NCI-H69 (cell line): ENCODE data around the gene AQP5.

Experiments
- DNase-seq: peaks from one replicate; lab custom pipeline; 2025; lab: John Stamatoyannopoulos, UW

Gene AQP5

DNA sequence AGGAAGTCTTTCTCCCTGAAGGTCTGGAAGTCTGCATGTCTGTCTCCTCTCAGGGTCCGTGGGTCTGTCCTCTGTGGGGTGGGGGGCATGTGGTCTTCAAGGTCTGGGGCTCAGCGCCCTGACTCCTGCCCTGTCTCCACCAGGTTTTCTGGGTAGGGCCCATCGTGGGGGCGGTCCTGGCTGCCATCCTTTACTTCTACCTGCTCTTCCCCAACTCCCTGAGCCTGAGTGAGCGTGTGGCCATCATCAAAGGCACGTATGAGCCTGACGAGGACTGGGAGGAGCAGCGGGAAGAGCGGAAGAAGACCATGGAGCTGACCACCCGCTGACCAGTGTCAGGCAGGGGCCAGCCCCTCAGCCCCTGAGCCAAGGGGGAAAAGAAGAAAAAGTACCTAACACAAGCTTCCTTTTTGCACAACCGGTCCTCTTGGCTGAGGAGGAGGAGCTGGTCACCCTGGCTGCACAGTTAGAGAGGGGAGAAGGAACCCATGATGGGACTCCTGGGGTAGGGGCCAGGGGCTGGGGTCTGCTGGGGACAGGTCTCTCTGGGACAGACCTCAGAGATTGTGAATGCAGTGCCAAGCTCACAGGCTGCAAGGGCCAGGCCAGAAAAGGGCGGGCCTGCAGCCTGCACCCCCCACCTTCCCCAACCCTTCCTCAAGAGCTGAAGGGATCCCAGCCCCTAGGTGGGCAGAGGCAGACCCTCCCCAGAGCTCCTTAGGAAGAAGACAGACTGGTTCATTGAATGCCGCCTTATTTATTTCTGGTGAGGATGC lies 3.4 kb downstream of the AQP5 start:
- DNase-seq, result no peak

DNA sequence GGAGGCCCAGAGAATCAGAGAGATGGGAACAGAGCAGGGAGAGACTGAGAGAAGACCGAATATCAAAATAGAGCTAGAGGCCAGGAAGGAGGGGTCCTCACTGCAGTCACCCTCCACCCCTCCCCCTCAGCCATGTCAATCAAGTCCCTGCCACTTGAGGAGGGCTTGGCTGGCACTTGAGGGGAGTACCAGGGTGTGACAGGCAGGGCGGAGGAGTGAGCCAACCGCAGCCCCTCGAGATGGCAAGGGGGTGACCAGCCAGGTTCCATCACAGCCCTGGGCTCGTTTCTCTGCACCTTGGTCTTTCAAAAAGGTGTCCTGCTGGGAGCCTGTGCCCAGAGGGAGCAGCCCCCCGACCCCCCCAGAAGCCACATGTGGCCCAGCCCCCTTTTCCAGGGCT lies 4.2 kb downstream of the AQP5 start:
- no peak for DNase-seq

- no peak for DNase-seq
These were observed 4.9 kb downstream of the AQP5 start for GRCh38 chr12:49966511-49967041.

- peak; percentile 98 for DNase-seq
These were observed 5.5 kb downstream of the AQP5 start for GRCh38 chr12:49967042-49967776.

- DNase-seq, result peak; percentile 68
These were observed 6.1 kb downstream of the AQP5 start for GRCh38 chr12:49967777-49968250.

- no peak for DNase-seq
These were observed 6.8 kb downstream of the AQP5 start for GRCh38 chr12:49968471-49968870.

- DNase-seq, result no peak
These were observed 7.4 kb downstream of the AQP5 start for GRCh38 chr12:49969027-49969426.

DNA sequence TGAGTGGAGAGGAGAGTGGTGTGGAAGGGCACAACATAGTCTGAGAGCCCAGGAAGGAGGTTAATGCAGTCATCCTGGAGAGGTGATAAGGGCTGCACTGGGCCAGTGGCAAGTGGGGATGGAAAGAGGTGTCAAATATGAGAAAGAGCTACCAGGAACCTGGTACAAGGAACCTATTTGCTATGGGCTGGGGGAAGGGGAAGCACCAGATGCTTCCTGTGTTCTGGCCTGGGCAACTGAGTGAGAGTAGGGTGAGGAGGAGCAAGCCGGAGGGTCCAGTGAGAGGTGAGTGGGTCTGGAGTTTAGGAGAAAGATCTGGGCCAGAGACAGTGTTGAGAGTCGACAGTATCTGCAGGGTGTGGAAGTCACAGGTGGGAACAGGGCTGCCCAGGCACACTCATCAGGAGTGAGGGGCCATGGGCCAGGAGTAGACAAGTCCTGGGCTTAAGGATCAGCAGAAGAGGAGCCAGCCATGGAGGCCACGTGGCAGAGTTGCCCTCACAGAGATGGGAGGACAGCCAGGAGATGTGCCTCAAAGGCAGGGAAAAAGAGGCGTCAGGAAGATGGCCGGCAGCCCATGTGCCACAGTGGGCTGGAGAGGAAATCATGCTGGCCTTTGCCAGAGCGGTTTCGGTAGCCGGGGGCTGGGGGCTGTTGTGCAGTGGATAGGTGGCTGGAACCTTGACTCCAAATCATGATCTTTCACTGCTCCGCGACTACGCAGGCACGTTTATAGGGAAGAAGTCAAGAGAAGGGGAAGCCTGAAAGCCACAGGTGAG lies 8.2 kb downstream of the AQP5 start:
- DNase-seq, result no peak

- DNase-seq, result peak; percentile 19
These were observed 9.0 kb downstream of the AQP5 start for GRCh38 chr12:49970658-49971057.

DNA sequence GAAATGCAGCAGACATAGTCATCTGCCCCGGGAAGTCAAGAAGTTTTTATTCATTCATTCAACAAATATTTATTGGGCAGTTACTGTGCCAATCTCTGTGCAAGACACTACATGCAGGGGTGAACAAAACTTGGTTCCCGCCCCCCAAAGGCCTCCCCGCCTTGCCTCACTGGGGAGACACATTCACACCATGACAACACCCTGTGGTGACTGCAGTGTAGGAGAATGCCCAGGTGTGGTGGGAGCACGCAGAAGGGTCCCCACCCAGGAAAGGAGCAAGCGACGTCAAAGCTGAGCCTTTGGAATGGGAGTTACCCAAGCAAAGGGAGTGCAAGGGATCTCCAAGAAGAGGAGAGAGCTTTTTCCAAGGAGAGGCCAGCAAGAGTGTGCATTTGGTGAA lies 9.5 kb downstream of the AQP5 start:
- DNase-seq, result no peak

- no peak for DNase-seq
These were observed 10.5 kb downstream of the AQP5 start for GRCh38 chr12:49972129-49972528.

- DNase-seq, result no peak
These were observed 11.1 kb downstream of the AQP5 start, which contains the start of gene AQP6 for GRCh38 chr12:49972641-49973360. Gene AQP6 (plus strand): TSS chr12:49972947. CDS start chr12:49973174, 227 bp downstream.

DNA sequence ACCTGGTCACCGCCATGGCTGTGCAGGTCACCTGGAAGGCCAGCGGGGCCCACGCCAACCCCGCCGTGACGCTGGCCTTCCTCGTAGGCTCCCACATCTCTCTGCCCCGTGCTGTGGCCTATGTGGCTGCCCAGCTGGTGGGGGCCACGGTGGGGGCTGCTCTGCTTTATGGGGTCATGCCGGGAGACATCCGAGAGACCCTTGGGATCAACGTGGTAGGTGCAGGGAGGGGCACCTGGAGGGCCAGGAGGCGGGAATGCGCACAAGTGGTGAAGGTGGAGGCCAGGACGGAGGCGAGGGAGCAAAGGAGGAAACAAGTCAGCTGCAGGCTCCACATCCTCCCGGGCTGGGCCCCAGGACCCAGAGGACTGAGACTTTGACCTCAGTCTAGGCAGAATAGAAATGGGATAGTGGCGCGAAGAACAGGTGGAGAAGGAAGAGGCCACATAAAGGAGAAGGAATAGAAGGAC lies 11.7 kb downstream of the AQP5 start:
- DNase-seq, result no peak

DNA sequence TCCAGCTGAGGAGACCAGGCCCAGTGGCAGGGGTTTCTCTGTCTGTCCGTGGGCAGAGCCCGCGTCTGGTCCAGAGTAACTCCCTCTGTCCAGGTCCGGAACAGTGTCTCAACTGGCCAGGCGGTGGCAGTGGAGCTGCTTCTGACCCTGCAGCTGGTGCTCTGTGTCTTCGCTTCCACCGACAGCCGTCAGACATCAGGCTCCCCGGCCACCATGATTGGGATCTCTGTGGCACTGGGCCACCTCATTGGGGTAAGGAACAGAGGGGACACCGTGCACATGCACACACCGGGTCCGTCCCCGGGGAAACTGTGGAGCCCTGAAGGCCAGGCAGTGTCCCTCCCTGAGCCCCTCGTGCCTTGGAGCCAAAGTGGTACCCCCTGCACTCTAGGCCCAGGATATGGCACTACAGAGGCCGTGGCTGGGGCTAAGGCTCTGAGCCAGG lies 12.6 kb downstream of the AQP5 start:
- peak; percentile 43 for DNase-seq

DNA sequence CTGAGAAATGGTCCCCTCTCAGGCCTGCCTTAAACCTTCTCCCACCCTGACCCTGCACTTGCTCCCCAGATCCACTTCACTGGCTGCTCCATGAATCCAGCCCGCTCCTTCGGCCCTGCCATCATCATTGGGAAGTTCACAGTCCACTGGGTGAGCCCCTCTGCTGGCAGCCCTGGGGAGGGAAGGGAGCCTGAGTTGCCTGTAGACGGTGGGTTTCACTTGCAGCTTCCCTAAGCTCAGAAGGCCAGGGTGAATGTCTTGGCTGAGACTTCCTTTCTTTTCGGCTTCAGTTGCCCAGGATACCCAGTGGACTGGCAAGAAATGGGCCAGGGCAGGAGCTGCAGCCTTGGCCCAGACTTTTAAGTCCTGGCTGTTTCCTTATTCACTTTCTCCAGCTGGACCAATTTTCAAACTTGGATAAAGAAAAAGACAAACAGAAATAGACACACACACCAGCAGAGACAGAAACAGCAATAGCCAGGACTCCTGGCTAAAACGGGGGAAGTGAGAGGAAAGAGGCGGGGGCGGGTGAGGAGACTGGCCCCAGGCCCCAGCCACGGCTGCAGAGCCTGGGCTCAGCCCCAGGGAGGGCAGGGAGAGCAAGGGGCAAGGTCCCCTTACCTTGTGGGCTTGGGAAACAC lies 13.1 kb downstream of the AQP5 start:
- DNase-seq, result no peak

DNA sequence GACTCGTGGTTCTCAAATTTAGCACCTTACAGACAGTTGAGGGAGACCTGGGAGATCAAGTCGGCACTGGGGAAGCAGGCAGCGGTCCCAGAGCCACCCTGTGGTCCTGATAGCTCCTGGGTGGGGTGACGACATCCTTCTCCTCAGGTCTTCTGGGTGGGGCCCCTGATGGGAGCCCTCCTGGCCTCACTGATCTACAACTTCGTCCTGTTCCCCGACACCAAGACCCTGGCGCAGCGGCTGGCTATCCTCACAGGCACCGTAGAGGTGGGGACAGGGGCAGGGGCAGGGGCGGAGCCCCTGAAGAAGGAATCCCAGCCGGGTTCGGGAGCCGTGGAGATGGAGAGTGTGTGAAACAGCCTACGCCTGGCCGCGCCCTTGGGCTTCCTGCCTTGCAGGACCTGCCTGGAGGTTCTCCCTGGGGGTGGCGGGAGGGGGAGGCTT lies 13.7 kb downstream of the AQP5 start:
- no peak for DNase-seq

DNA sequence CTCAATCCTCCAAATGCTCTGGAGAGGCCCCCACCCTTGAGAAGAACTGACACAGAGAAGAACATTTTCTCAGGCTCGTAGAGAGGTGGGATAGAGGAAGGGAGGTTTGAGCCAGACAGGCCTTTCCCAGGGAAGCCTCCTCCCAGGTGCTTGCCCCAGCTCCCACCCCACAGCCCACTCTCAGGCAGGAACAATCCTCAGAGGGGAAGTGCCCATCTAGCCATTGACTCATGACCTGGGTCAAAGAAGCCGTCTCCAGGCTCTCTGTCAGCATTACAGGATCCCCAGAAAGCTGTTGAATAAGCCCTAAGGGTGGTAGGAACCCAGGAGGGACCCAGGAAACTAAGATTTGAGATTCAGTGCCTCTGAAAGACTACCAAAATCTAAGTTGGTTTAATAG lies 14.9 kb downstream of the AQP5 start:
- DNase-seq, result no peak

DNA sequence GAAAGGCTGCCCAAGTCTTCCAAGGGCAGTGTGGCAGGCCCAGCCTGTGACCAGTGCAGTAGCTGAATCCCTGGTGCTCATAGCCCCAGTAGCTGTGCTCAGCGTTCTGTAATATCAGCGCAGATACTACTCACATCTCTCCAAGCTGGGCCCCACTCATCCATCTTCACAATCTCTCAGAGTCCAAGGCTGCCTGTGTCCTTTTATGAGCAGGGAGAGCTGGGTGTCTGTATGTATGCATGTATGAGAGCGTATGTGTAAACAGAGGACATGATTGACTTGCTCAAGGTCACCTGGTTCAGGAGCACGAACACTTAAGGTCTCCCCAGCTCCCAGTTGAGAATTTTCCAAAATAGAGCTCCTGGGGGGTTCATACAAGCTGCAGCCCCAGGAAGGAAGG lies 16.5 kb downstream of the AQP5 start:
- no peak for DNase-seq

GRCh38 chr12:49979016-49979586 lies 17.4 kb downstream of the AQP5 start:
- DNase-seq, result peak; percentile 97

DNA sequence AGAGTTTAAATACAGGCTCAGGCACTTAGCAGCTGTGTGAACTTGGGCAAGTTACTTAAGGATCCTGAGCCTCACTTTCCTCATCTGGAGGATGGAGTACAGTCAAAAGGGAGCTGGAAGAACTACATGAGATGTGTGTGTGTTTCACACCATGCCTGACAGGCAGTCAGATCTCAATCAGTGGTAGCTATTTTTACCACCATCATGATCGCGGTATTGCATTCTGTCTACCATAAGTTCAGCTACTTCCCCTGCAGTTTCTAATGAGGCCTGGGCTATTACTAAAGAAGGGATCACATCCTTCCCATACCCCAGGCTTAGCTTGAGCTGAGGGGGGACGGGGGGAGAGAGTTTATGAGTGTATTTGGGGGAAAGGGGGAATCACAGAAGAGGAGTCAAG lies 18.1 kb downstream of the AQP5 start:
- DNase-seq, result peak; percentile 48
